ENCODE measurements around the gene SLC1A2.

SLC1A2 gene

GRCh38 chr11:35318309-35318708, 101.0 kb downstream of the SLC1A2 start:
- no peak overlapping the region for H3K4me3 ChIP-seq (ENCODE audit: low read depth, low read length)
- in situ Hi-C loops (cut with HindIII; ENCODE audit: low sequenced_read_pairs) = no loop called here
- no peak for DNase-seq (ENCODE audit: low read depth)
- TF ChIP-seq CTCF (IDR thresholded peaks at IDR 0.05; ENCODE audit: low read depth, low read length, missing control alignments) = no peak

GRCh38 chr11:35317253-35317652, 102.1 kb downstream of the SLC1A2 start:
- DNase-seq (ENCODE audit: low read depth) = no peak
- in situ Hi-C loops (cut with HindIII; ENCODE audit: low sequenced_read_pairs) = no loop called here
- no peak for TF ChIP-seq CTCF (IDR thresholded peaks at IDR 0.05; ENCODE audit: low read depth, low read length, missing control alignments)
- no peak overlapping the region for H3K4me3 ChIP-seq (ENCODE audit: low read depth, low read length)

- TF ChIP-seq CTCF (IDR thresholded peaks at IDR 0.05; ENCODE audit: low read depth, low read length, missing control alignments) = no peak
- DNase-seq (ENCODE audit: low read depth) = peak; percentile 87
Measured at GRCh38 chr11:35316161-35316560, 103.2 kb downstream of the SLC1A2 start.

GRCh38 chr11:35313760-35314153, 105.6 kb downstream of the SLC1A2 start:
- no peak overlapping the region for H3K4me3 ChIP-seq (ENCODE audit: low read depth, low read length)
- in situ Hi-C loops (cut with HindIII; ENCODE audit: low sequenced_read_pairs) = no loop called here
- DNase-seq (ENCODE audit: low read depth) = no peak
- TF ChIP-seq CTCF (IDR thresholded peaks at IDR 0.05; ENCODE audit: low read depth, low read length, missing control alignments) = no peak

More at GRCh38 chr11:35316161-35316560, 103.2 kb downstream of the SLC1A2 start:
- in situ Hi-C loops (cut with HindIII; ENCODE audit: low sequenced_read_pairs) = no loop called here
- H3K4me3 ChIP-seq (ENCODE audit: low read depth, low read length) = no peak overlapping the region

GRCh38 chr11:35313066-35313759, 106.1 kb downstream of the SLC1A2 start:
- no peak for TF ChIP-seq CTCF (IDR thresholded peaks at IDR 0.05; ENCODE audit: low read depth, low read length, missing control alignments)
- DNase-seq (ENCODE audit: low read depth) = no peak
- H3K4me3 ChIP-seq (ENCODE audit: low read depth, low read length) = no peak overlapping the region
- in situ Hi-C loops (cut with HindIII; ENCODE audit: low sequenced_read_pairs) = no loop called here

- no peak overlapping the region for H3K4me3 ChIP-seq (ENCODE audit: low read depth, low read length)
- in situ Hi-C loops (cut with HindIII; ENCODE audit: low sequenced_read_pairs) = no loop called here
- DNase-seq (ENCODE audit: low read depth) = no peak
- TF ChIP-seq CTCF (IDR thresholded peaks at IDR 0.05; ENCODE audit: low read depth, low read length, missing control alignments) = no peak
Measured at GRCh38 chr11:35311331-35311730, 108.0 kb downstream of the SLC1A2 start.

Data from astrocyte of the cerebellum (primary cell).